ENCODE results near the gene AEBP2. TPM values are rescaled to one million over a fixed set of nuclear protein-coding genes. Genes with fewer than 3 reads are reported as not detected.

The AEBP2 gene
- total and polyA plus RNA-seq, 2 of the 4 experiments (the other 2 are of a cell fraction) = 15.5 to 21.7 TPM

DNA sequence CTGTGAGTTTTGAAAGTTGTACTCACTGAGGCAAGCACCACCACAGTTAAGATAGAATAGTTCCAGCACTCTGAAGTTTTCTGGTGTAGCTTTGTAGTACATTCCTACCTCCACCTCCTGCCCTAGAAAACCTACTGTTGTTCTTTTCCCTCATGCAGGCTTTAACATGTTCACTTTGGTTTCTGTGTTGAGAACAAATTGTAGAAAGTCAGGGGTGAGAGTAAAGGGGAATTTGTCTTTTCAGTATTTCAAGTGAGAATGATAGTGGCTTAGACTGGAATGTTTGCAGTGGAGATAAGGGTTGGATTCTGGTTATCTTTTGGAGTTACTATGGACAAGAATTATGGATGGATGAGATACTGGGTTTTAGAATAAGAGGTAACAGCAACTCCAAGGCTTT lies 67.2 kb downstream of the AEBP2 start:
- dilution Hi-C loops (cut with HindIII; ENCODE audit: low sequenced_read_pairs, unreplicated experiment) (no loop called here), intact Hi-C loops (cut with micrococcal nuclease) (loop anchor here (5.0 kb wide), 1 partner anchor 136 kb away; no protein-coding TSS in a partner anchor)

More for the DNA sequence above, 67.2 kb downstream of the AEBP2 start:
- Histone ChIP-seq H2BK120ac (ENCODE audit: low read depth, low read length) (no peak overlapping the region), H3K4me2 (ENCODE audit: low read depth, low read length) (no peak overlapping the region), H3K9me3 (ENCODE audit: control insufficient read depth, insufficient read depth, low read length) (no peaks in the 10 kb centered on the region), H3K9me1 (ENCODE audit: insufficient read depth, low read length) (peaks cover 17% of the 10 kb centered on the region), H3K4me1 (ENCODE audit: control insufficient read depth, insufficient read depth, low read length) (peaks cover 5% of the 10 kb centered on the region; the same call in 1 of the 2 replicates), H4K20me1 (ENCODE audit: insufficient read depth, low read length) (no peaks in the 10 kb centered on the region; the same call in 1 of the 2 replicates), H3K14ac (replicated peaks; ENCODE audit: low read depth, low read length) (no peak overlapping the region), H2BK5ac (ENCODE audit: low read depth, low read length, poor library complexity, severe bottlenecking) (no peak overlapping the region), H3K56ac (ENCODE audit: extremely low read depth, insufficient read depth, low read length) (no peak overlapping the region), H2AK5ac (ENCODE audit: low read depth, low read length) (no peak overlapping the region), H3K4me3 (ENCODE audit: insufficient read depth, low read depth, low read length) (no peak overlapping the region), H3K4ac (ENCODE audit: low read depth, low read length) (no peak overlapping the region), H3K23ac (ENCODE audit: low read depth, low read length) (no peak overlapping the region), H2AFZ (replicated peaks; ENCODE audit: low read length, poor library complexity) (no peak overlapping the region), H2AK9ac (replicated peaks; ENCODE audit: low read depth, low read length, poor library complexity) (no peak overlapping the region), H2BK15ac (ENCODE audit: low read depth, low read length) (no peak overlapping the region), H3K27ac (ENCODE audit: insufficient read depth, low read length) (no peak overlapping the region), H4K5ac (ENCODE audit: low read depth, low read length) (peak overlapping the region; percentile 23; the same call in 1 of the 2 replicates), H4K8ac (ENCODE audit: low read depth in 2 of 2, low read length in 2 of 2) (no peak overlapping the region), H3K79me1 (ENCODE audit: low read depth in 1 of 2, low read length in 2 of 2) (peaks cover 37 to 71% of the 10 kb centered on the region in 2 experiments), H3K27me3 (ENCODE audit: control insufficient read depth, insufficient read depth, low read length) (no peaks in the 10 kb centered on the region), H3K36me3 (ENCODE audit: control insufficient read depth, insufficient read depth, low read length) (peaks cover 9% of the 10 kb centered on the region), H2BK20ac (ENCODE audit: low read depth, low read length) (no peak overlapping the region), H3K9ac (ENCODE audit: low read depth, low read length) (no peak overlapping the region; the same call in 1 of the 2 replicates), H4K91ac (ENCODE audit: insufficient read depth, low read depth, low read length) (no peak overlapping the region), H3K18ac (ENCODE audit: low read depth, low read length) (0 out of 2 replicates have a peak overlapping the region, but pooled peaks have one; percentile 13)
- no peak for DNase-seq
- no TSS peak for BruUV-seq (replicated peaks)
- TF ChIP-seq SMC3 (IDR thresholded peaks at IDR 0.05; ENCODE audit: low read depth, low read length) (no peak), FOS (IDR thresholded peaks at IDR 0.05; ENCODE audit: low read depth, low read length) (no peak), MAZ (IDR thresholded peaks at IDR 0.05; ENCODE audit: borderline replicate concordance, low read depth, low read length) (no peak)
- in situ Hi-C loops (cut with MboI; ENCODE audit: low sequenced_read_pairs) = no loop called here
- no peak for ATAC-seq (ENCODE audit: low read depth)
- ChIA-PET CTCF (no interaction called here), POLR2A (ENCODE audit: unreplicated experiment) (no interaction called here)

All from IMR-90 (cell line).